GM12878 (cell line): ENCODE data around the gene LRIT2. TPM values are rescaled to one million over a fixed set of nuclear protein-coding genes. Genes with fewer than 3 reads are reported as not detected.
A peak's percentile ranks its signal among the peaks of the same experiment; 100 is the strongest.

Experiments
- ATAC-seq: fragments of 200-7000 bp; cut with Tn5 transposase; 3 replicates; pipeline ENCODE4 v1.9.1; 2020; ENCODE audit warnings: mild to moderate bottlenecking, moderate library complexity
- BruUV-seq: library from RNA; stranded (reverse); fragments of 400-500 nt; replicated peaks from 2 replicates; lab custom pipeline; 2021; lab: Mats Ljungman, UMichigan
- CTCF ChIA-PET: fragments of 300-600 bp; sonication (Branson Sonifier 250); formaldehyde crosslinking; extraction: SDS; loops from one replicate; lab custom pipeline; 2021; ENCODE audit warnings: inconsistent platforms; lab: Yijun Ruan, JAX
- POLR2A ChIA-PET: fragments of 350-600 bp; formaldehyde crosslinking; extraction: SDS; loops from one replicate; lab custom pipeline; 2021; ENCODE audit warnings: inconsistent platforms; lab: Charles Lee
- RAD21 ChIA-PET: fragments of 300-600 bp; sonication (Branson Sonifier 250); formaldehyde crosslinking; loops from one replicate; lab custom pipeline; 2023; ENCODE audit warnings: antibody characterized with exemption; ENCODE audit not compliant: unreplicated experiment; lab: Charles Lee
- SMC1A ChIA-PET: fragments of 300-600 bp; sonication (Branson Sonifier 250); formaldehyde crosslinking; loops from one replicate; lab custom pipeline; 2023; ENCODE audit not compliant: unreplicated experiment, uncharacterized antibody; lab: Charles Lee
- DNase-seq: peaks from one replicate; pipeline ENCODE4 v3.0.0-alpha.2; 2011; ENCODE audit warnings: low read depth, low spot score
- FAIRE-seq: peaks from 3 replicates; lab custom pipeline; 2011; peaks lifted over from hg19 to GRCh38; lab: Jason Lieb, UNC
- H2AFZ ChIP-seq: 2 replicates; pipeline ENCODE4 v1.6.0; 2011; ENCODE audit warnings: low read depth, low read length, control low read depth; ENCODE audit not compliant: control insufficient read depth
- H3K27ac ChIP-seq: 2 replicates; pipeline ENCODE4 v1.5.1; 2011; ENCODE audit warnings: control low read depth; ENCODE audit not compliant: control insufficient read depth, insufficient read depth
- H3K27me3 ChIP-seq, 2 experiments: replicated peaks in 1 of 2; 2 replicates each; pipeline versions ENCODE4 v1.6.0 to v1.6.1; 2011; ENCODE audit warnings: low read length in 1 of 2; ENCODE audit not compliant: control insufficient read depth in 2 of 2, insufficient read depth in 2 of 2
- H3K36me3 ChIP-seq, 2 experiments: 2 replicates each; pipeline ENCODE4 v1.5.1; 2011; ENCODE audit warnings: low read length in 1 of 2; ENCODE audit not compliant: control insufficient read depth in 2 of 2, insufficient read depth in 2 of 2
- H3K4me1 ChIP-seq: 2 replicates; pipeline ENCODE4 v1.6.1; 2011; ENCODE audit warnings: mild to moderate bottlenecking, low read length, moderate library complexity, mixed read lengths; ENCODE audit not compliant: control insufficient read depth, insufficient read depth
- H3K4me2 ChIP-seq: 2 replicates; pipeline ENCODE4 v1.6.0; 2011; ENCODE audit warnings: control low read depth; ENCODE audit not compliant: control insufficient read depth, insufficient read depth
- H3K4me3 ChIP-seq: fragments of 200-600 bp; sonication (generic); 2 replicates; pipeline ENCODE4 v1.5.1; 2016
- H3K79me2 ChIP-seq: 2 replicates; pipeline ENCODE4 v1.6.0; 2011; ENCODE audit warnings: low read length; ENCODE audit not compliant: control insufficient read depth, insufficient read depth
- H3K9ac ChIP-seq: 2 replicates; pipeline ENCODE4 v1.8.0; 2011; ENCODE audit warnings: low read length, control low read depth, mixed read lengths; ENCODE audit not compliant: control insufficient read depth, insufficient read depth
- H3K9me3 ChIP-seq: replicated peaks from 3 replicates; pipeline ENCODE4 v1.5.1; 2011; ENCODE audit warnings: mild to moderate bottlenecking, low read length; ENCODE audit not compliant: control insufficient read depth, insufficient read depth
- H4K20me1 ChIP-seq: 2 replicates; pipeline ENCODE4 v1.6.0; 2011; ENCODE audit not compliant: control insufficient read depth, insufficient read depth
- BCL11A ChIP-seq: IDR thresholded peaks from 2 replicates; pipeline ENCODE4 v1.6.1; 2011; ENCODE audit warnings: low read depth, low read length
- EZH2 ChIP-seq: IDR thresholded peaks from 2 replicates; pipeline ENCODE4 v1.6.1; 2012; ENCODE audit warnings: low read depth, mild to moderate bottlenecking, control low read depth, inconsistent platforms, low read length, borderline replicate concordance; ENCODE audit not compliant: control insufficient read depth
- RBBP5 ChIP-seq: fragments of 200-600 bp; sonication (generic); conservative IDR thresholded peaks from 2 replicates; pipeline ENCODE4 v1.6.1; 2016
- YY1 ChIP-seq: IDR thresholded peaks from 2 replicates; pipeline ENCODE4 v1.6.1; 2011; ENCODE audit warnings: low read depth, mild to moderate bottlenecking, low read length
- ZNF274 ChIP-seq: IDR thresholded peaks from one replicate; pipeline ENCODE4 v1.8.0; 2011; ENCODE audit not compliant: insufficient read length, insufficient read depth
- ZNF384 ChIP-seq: IDR thresholded peaks from 2 replicates; pipeline ENCODE4 v1.6.1; 2012; ENCODE audit warnings: low read depth, mild to moderate bottlenecking, low read length, improper control_type of control experiment, borderline replicate concordance
- WGBS: methylation state at CpG from one replicate; pipeline ENCODE4 v1.1.6; 2016; ENCODE audit warnings: low lambda C conversion rate; ENCODE audit not compliant: insufficient replicate concordance, insufficient coverage; ENCODE audit errors: missing lambda C conversion rate; 5-methylcytosine and 5-hydroxymethylcytosine counted together
- in situ Hi-C: fragments of 300-500 bp; cut with MboI; formaldehyde crosslinking; loops from 9 replicates; pipeline ENCODE4 v1.14.3; 2018; ENCODE audit warnings: mixed read lengths
- intact Hi-C: fragments of 100-400 bp; cut with micrococcal nuclease; formaldehyde crosslinking; loops from one replicate; pipeline ENCODE4 v1.14.2; 2022; ENCODE audit not compliant: unreplicated experiment
- polyA plus RNA-seq, 11 experiments: library from polyadenylated mRNA; depleted of rRNA in 4 of 11; unstranded in 6 of 11; stranded (reverse) in 5 of 11; fragments of >200 nt; fragmentation: Nextera tagmentation in 4 of 11; fragmentation: Illumina TruSeq in 1 of 11; extraction: Ambion mirVana in 4 of 11; extraction: Trizol in 1 of 11; gene quantifications; 1 replicate in 1 of 11; 2 replicates in 10 of 11; pipeline versions ENCODE4 v1.2.1 to v1.2.3, GENCODE V29; 2011 to 2016; ENCODE audit warnings: inconsistent platforms in 2 of 11, missing spikeins in 2 of 11, low read depth in 1 of 11
- total RNA-seq, 4 experiments: library from RNA; depleted of rRNA in 3 of 4; stranded (reverse); fragments of >200 nt in 3 of 4; fragmentation: Illumina TruSeq in 1 of 4; extraction: Trizol in 1 of 4; gene quantifications; 2 replicates each; pipeline versions ENCODE4 v1.2.1 to v1.2.3, GENCODE V29; 2013 to 2021
- TF ChIP-seq, protein P1 (sequence below): fragments of 150-350 bp; IDR thresholded peaks from 2 replicates; pipeline ENCODE4 v1.6.1; 2014; ENCODE audit warnings: mild to moderate bottlenecking, low read depth, low read length
- TF ChIP-seq, protein P2 (sequence below): fragments of 450-650 bp; IDR thresholded peaks from 2 replicates; pipeline ENCODE4 v1.6.1; 2017; ENCODE audit warnings: mild to moderate bottlenecking, moderate library complexity

Gene LRIT2
- total and polyA plus RNA-seq, 10 of the 15 experiments (the other 5 are each of a cell fraction or from before 2014, with no cell fraction given): not detected

DNA sequence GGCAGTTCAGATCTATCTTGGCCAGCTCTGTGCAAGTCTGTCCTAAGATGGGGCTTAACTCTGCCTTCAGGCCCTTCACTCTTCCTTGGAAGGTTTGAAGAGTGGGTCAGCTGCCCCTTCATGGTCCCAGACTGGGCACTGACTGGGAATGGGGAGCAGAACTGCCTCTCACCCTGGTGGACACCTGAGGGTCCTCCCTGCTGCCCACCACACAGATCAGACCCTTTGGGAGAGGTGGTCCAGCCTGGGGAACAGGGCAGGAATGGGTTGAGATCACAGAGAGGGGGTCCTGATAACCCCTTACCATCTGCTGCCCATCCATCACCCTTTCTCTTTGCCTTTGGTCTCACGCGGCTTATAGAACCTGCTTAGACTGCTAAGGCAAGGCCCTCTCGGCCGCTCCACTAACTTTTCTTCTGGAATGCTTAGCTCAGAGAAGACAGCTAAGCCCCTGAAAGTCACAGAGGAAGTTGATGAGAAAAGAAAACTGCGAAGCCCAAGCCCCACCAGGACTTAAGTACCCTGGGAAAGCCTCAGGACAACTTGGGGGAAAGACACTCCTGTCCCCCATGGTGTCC, 31.4 kb downstream of the LRIT2 start:
- 0 out of 2 replicates have a peak, but pooled peaks have one; percentile 66 for TF ChIP-seq EZH2
- TF ChIP-seq RBBP5: no peak
- H3K27me3 ChIP-seq: peaks cover 18 to 29% of the 10 kb centered on the region in 2 experiments
- H3K79me2 ChIP-seq: no peaks in the 10 kb centered on the region
- no peak for FAIRE-seq
- no peaks in the 10 kb centered on the region for H3K9me3 ChIP-seq
- intact Hi-C loops (no loop called here), in situ Hi-C loops (no loop called here)
- ChIA-PET SMC1A (interaction anchor here (0.6 to 1.8 kb wide), 2 partner anchors 30 to 45 kb away, joined by 3 to 8 read pairs; no protein-coding TSS in a partner anchor), RAD21 (interaction anchor here (0.7 to 1.3 kb wide), 2 partner anchors 9 to 45 kb away, joined by 3 to 4 read pairs; no protein-coding TSS in a partner anchor), POLR2A (interaction anchor here (1.8 kb wide), 1 partner anchor 25 kb away, joined by 4 read pairs; no protein-coding TSS in a partner anchor), CTCF (interaction anchor here (1.4 to 28.3 kb wide), 4 partner anchors 9 to 49 kb away, joined by 4 to 788 read pairs (median 9); no protein-coding TSS in a partner anchor)
- peak overlapping the region; percentile 16; the same call in 1 of the 2 replicates for H3K9ac ChIP-seq
- peak overlapping the region; percentile 84 for H3K4me2 ChIP-seq
- DNase-seq: no peak
- peaks cover 2% of the 10 kb centered on the region for H4K20me1 ChIP-seq
- no TSS peak for BruUV-seq
- H3K27ac ChIP-seq: no peak overlapping the region
- 2% methylated on average over 5 of the region's 5 CpGs for WGBS
- ATAC-seq: no peak
- no peaks in the 10 kb centered on the region for H3K36me3 ChIP-seq
- H2AFZ ChIP-seq: no peak overlapping the region; the same call in 1 of the 2 replicates
- H3K4me1 ChIP-seq: peaks cover 3% of the 10 kb centered on the region
- H3K4me3 ChIP-seq: peak overlapping the region; percentile 51

DNA sequence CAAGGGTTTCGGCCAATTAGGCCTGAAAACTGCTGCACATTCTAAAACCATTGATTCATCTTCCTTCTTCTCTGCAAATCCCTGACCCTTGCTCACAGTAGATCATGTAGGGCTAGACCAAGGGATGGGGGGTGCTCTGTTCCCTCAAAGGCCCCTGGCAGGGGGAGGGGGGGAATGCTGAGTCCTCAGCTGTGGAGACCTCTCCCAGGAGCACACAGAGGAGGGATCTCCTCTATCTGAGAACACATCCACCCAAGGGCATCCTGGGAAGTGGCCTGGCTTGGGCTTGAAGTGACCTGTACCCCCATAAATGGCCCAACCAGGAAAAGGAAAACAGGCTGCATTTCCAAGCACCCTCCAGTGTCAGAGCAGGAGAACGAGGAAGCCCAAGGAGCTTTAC, 32.0 kb downstream of the LRIT2 start:
- no peak overlapping the region for H3K9ac ChIP-seq
- ChIA-PET RAD21 (interaction anchor here (1.3 kb wide), 1 partner anchor 9 kb away, joined by 4 read pairs; no protein-coding TSS in a partner anchor), SMC1A (interaction anchor here (1.1 to 1.8 kb wide), 3 partner anchors 10 to 45 kb away, joined by 3 to 8 read pairs (median 4); no protein-coding TSS in a partner anchor), CTCF (interaction anchor here (1.4 to 28.3 kb wide), 4 partner anchors 10 to 48 kb away, joined by 4 to 788 read pairs (median 9); no protein-coding TSS in a partner anchor), POLR2A (interaction anchor here (1.8 kb wide), 1 partner anchor 25 kb away, joined by 4 read pairs; no protein-coding TSS in a partner anchor)
- H3K27ac ChIP-seq: no peak overlapping the region
- DNase-seq (no peak), FAIRE-seq (no peak), ATAC-seq (no peak)
- H3K4me2 ChIP-seq: no peak overlapping the region
- H4K20me1 ChIP-seq: peaks cover 2% of the 10 kb centered on the region
- H3K9me3 ChIP-seq: no peaks in the 10 kb centered on the region
- H3K79me2 ChIP-seq: no peaks in the 10 kb centered on the region
- no TSS peak for BruUV-seq
- no peaks in the 10 kb centered on the region for H3K36me3 ChIP-seq
- no peak overlapping the region for H2AFZ ChIP-seq
- H3K4me1 ChIP-seq: peaks cover 3% of the 10 kb centered on the region
- in situ Hi-C loops (no loop called here), intact Hi-C loops (no loop called here)
- peaks cover 18 to 29% of the 10 kb centered on the region in 2 experiments for H3K27me3 ChIP-seq
- H3K4me3 ChIP-seq: no peak overlapping the region
- 54% methylated on average over 2 of the region's 2 CpGs for WGBS
- TF ChIP-seq, protein P1, sequence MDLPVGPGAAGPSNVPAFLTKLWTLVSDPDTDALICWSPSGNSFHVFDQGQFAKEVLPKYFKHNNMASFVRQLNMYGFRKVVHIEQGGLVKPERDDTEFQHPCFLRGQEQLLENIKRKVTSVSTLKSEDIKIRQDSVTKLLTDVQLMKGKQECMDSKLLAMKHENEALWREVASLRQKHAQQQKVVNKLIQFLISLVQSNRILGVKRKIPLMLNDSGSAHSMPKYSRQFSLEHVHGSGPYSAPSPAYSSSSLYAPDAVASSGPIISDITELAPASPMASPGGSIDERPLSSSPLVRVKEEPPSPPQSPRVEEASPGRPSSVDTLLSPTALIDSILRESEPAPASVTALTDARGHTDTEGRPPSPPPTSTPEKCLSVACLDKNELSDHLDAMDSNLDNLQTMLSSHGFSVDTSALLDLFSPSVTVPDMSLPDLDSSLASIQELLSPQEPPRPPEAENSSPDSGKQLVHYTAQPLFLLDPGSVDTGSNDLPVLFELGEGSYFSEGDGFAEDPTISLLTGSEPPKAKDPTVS: no peak
- TF ChIP-seq ZNF274 (no peak), BCL11A (no peak), YY1 (no peak), ZNF384 (no peak)
- TF ChIP-seq, protein P2, sequence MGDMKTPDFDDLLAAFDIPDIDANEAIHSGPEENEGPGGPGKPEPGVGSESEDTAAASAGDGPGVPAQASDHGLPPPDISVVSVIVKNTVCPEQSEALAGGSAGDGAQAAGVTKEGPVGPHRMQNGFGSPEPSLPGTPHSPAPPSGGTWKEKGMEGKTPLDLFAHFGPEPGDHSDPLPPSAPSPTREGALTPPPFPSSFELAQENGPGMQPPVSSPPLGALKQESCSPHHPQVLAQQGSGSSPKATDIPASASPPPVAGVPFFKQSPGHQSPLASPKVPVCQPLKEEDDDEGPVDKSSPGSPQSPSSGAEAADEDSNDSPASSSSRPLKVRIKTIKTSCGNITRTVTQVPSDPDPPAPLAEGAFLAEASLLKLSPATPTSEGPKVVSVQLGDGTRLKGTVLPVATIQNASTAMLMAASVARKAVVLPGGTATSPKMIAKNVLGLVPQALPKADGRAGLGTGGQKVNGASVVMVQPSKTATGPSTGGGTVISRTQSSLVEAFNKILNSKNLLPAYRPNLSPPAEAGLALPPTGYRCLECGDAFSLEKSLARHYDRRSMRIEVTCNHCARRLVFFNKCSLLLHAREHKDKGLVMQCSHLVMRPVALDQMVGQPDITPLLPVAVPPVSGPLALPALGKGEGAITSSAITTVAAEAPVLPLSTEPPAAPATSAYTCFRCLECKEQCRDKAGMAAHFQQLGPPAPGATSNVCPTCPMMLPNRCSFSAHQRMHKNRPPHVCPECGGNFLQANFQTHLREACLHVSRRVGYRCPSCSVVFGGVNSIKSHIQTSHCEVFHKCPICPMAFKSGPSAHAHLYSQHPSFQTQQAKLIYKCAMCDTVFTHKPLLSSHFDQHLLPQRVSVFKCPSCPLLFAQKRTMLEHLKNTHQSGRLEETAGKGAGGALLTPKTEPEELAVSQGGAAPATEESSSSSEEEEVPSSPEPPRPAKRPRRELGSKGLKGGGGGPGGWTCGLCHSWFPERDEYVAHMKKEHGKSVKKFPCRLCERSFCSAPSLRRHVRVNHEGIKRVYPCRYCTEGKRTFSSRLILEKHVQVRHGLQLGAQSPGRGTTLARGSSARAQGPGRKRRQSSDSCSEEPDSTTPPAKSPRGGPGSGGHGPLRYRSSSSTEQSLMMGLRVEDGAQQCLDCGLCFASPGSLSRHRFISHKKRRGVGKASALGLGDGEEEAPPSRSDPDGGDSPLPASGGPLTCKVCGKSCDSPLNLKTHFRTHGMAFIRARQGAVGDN: no peak
